Measurements from ENCODE around the gene STARD7. TPM values are rescaled to one million over a fixed set of nuclear protein-coding genes. Genes with fewer than 3 reads are reported as not detected.
"Not testable (repeated sequence)": the region's sequence is repeated elsewhere in the genome, so short reads cannot be mapped to it uniquely, and the experiment has no call there.

Gene STARD7, protein sequence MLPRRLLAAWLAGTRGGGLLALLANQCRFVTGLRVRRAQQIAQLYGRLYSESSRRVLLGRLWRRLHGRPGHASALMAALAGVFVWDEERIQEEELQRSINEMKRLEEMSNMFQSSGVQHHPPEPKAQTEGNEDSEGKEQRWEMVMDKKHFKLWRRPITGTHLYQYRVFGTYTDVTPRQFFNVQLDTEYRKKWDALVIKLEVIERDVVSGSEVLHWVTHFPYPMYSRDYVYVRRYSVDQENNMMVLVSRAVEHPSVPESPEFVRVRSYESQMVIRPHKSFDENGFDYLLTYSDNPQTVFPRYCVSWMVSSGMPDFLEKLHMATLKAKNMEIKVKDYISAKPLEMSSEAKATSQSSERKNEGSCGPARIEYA
- 10 to 100 TPM; 68.5 to 91.3 TPM for total RNA-seq

DNA sequence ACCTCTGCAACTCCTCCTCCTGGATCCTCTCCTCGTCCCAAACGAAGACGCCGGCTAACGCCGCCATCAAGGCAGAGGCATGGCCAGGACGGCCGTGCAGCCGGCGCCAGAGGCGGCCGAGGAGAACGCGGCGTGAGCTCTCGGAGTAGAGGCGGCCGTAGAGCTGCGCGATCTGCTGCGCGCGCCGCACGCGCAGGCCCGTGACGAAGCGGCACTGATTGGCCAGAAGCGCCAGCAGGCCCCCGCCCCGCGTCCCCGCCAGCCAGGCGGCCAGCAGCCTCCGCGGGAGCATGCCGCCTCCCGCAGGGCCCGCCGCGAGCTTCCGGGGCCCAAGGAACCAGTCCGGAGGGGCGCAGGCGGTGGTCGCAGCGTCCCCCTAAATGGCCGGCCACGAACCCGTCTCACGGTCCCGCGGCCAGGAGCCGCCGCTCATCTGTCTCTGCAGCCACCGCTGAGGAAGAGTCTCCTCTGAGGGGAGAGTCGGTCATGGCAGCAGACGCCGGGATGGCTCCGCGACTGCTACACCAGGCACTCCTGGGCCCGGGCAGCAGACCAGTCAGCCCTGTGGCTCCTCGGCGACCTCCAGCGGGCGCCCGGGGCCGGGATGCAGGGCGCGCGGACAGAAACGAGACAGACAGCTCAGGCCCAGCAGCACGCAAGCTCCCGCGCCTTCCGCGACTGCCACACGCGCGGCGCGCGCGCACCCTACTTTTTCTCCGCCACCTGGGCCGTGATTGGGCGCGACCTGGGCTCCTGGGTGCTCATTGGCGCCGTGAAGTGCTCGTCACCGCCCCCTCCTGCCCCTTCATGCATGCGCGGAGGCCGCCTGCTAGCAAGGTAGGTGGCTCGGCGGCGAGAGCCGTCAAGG lies at the start of gene STARD7:
Gene STARD7, minus strand, starts transcription at position 685 of the 868 bp plus-strand sequence. Its CDS starts 393 bp downstream, at position 292.
- no peaks in the 10 kb centered on the region for H3K27me3 ChIP-seq
- peak; percentile 96 for ATAC-seq
- peaks cover 51% of the 10 kb centered on the region for H3K4me1 ChIP-seq
- intact Hi-C loops (cut with DNase I), result no loop called here
- H3K9me3 ChIP-seq, result no peaks in the 10 kb centered on the region
- peak; percentile 93 to 98 (median 98) for TF ChIP-seq POLR2A (IDR thresholded peaks at IDR 0.05)
- TF ChIP-seq, protein P1, sequence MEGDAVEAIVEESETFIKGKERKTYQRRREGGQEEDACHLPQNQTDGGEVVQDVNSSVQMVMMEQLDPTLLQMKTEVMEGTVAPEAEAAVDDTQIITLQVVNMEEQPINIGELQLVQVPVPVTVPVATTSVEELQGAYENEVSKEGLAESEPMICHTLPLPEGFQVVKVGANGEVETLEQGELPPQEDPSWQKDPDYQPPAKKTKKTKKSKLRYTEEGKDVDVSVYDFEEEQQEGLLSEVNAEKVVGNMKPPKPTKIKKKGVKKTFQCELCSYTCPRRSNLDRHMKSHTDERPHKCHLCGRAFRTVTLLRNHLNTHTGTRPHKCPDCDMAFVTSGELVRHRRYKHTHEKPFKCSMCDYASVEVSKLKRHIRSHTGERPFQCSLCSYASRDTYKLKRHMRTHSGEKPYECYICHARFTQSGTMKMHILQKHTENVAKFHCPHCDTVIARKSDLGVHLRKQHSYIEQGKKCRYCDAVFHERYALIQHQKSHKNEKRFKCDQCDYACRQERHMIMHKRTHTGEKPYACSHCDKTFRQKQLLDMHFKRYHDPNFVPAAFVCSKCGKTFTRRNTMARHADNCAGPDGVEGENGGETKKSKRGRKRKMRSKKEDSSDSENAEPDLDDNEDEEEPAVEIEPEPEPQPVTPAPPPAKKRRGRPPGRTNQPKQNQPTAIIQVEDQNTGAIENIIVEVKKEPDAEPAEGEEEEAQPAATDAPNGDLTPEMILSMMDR (IDR thresholded peaks at IDR 0.05), result peak in 4 of 7 experiments; percentile 12 to 29 (median 24)
- peak within 1 kb of the TSS; percentile 95 to 97 (median 96) for H3K27ac ChIP-seq
- DNase-seq, result peak; percentile 99 to 100 (median 99)
- H3K4me3 ChIP-seq, result peak within 1 kb of the TSS; percentile 81 to 88
- WGBS, 2 donors, result 0% methylated on average over 1 to 90 of the region's 100 CpGs
- no peaks in the 10 kb centered on the region for H3K36me3 ChIP-seq (replicated peaks in 1 of 2; ENCODE audit: insufficient read depth in 1 of 2, low read depth in 2 of 2)

DNA sequence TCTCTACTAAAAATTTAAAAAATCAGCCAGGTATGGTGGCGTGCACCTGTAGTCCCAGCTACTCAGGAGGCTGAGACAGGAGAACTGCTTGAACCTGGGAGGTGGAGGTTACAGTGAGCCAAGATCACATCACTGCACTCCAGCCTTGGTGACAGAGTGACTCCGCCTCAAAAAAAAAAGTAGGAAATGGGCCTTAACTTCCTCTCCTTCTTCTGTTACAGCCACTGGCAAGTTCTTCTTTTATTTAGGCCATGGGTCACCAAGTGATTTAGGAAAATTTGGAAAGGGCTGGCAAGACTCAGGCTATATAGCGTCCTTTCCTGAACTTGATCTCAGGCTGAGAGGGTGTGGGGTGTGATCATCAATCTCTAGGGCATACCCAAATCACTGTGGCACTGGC lies 49.1 kb upstream of the STARD7 start:
- H3K9me3 ChIP-seq; H3K27me3 ChIP-seq; H3K4me3 ChIP-seq; DNase-seq; ATAC-seq; intact Hi-C loops (cut with DNase I): not testable (repeated sequence)
- Histone ChIP-seq H3K4me1 (peaks cover 50% of the 10 kb centered on the region), H3K27ac (peak overlapping the region in 3 of 4 donors; percentile 85 to 93 (median 89)), H3K36me3 (replicated peaks in 1 of 2; ENCODE audit: insufficient read depth in 1 of 2, low read depth in 2 of 2) (peaks cover 6 to 24% of the 10 kb centered on the region in 2 donors)
- 85 to 88% methylated on average over 3 of the region's 3 CpGs for WGBS, 2 donors

DNA sequence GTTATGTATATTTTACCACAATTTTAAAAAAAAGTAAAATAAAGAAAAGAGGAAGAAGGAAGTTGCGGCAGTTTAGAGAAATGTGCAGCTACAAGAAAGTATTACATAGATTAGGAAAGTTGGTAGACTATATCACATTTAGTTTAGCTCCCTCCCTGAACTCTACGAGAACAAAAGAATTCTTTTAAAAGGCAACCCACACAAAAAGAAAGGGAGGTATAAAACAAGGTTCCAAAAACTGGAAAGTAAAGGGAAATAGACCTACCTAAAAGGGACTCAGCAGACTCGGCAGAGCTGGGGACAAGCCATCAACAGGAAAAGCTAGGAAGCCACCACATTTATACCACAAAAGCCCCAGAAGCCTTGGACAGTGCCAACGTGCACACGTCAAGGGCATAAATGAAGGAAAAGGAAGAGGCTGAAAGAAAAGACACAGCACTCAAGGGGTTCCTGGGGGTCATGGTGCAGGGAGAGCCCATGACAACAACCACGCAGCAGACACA lies 48.0 kb upstream of the STARD7 start:
- Histone ChIP-seq H3K27me3 (no peaks in the 10 kb centered on the region), H3K4me1 (peaks cover 39% of the 10 kb centered on the region), H3K27ac (peak overlapping the region in 2 of 4 donors; percentile 23 to 89), H3K9me3 (no peaks in the 10 kb centered on the region), H3K4me3 (no peak overlapping the region), H3K36me3 (replicated peaks in 1 of 2; ENCODE audit: insufficient read depth in 1 of 2, low read depth in 2 of 2) (peaks cover 10 to 28% of the 10 kb centered on the region in 2 donors)
- no peak for TF ChIP-seq POLR2A (IDR thresholded peaks at IDR 0.05)
- TF ChIP-seq, protein P1 (IDR thresholded peaks at IDR 0.05), result no peak
- DNase-seq (no peak), ATAC-seq (no peak)
- intact Hi-C loops (cut with DNase I), result no loop called here
- 70 to 82% methylated on average over 6 of the region's 6 CpGs for WGBS, 2 donors

DNA sequence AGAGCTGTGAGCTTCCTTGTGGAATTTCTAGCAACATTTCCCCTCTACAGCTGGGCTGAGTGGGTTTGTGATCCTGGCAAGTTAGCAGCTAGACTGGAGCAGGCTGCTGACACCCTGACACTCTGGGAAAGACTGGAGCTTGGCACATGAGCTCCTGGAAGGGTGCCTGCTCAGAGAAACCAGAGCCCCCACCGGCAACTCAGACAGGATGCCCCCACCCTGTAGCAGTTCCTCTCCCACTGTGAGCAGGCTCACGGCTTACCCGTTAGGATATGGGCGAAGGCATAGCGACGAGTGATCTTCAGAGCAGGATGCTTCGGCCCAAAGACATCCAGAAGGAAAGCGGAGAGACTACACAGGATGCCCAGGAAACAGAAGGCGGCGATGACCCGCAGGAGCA lies 45.9 kb upstream of the STARD7 start:
- intact Hi-C loops (cut with DNase I), result loop anchor here (5.0 kb wide), 1 partner anchor 42 kb away; no protein-coding TSS in a partner anchor
- Histone ChIP-seq H3K27me3 (no peaks in the 10 kb centered on the region), H3K36me3 (replicated peaks in 1 of 2; ENCODE audit: insufficient read depth in 1 of 2, low read depth in 2 of 2) (peaks cover 10 to 28% of the 10 kb centered on the region in 2 donors), H3K27ac (no peak overlapping the region), H3K4me3 (no peak overlapping the region), H3K9me3 (no peaks in the 10 kb centered on the region), H3K4me1 (peaks cover 19% of the 10 kb centered on the region)
- DNase-seq, result peak in 1 of 4 donors; percentile 27
- WGBS, 2 donors, result 76 to 96% methylated on average over 11 of the region's 11 CpGs
- no peak for ATAC-seq
- TF ChIP-seq POLR2A (IDR thresholded peaks at IDR 0.05), result no peak
- TF ChIP-seq, protein P1 (IDR thresholded peaks at IDR 0.05), result no peak

DNA sequence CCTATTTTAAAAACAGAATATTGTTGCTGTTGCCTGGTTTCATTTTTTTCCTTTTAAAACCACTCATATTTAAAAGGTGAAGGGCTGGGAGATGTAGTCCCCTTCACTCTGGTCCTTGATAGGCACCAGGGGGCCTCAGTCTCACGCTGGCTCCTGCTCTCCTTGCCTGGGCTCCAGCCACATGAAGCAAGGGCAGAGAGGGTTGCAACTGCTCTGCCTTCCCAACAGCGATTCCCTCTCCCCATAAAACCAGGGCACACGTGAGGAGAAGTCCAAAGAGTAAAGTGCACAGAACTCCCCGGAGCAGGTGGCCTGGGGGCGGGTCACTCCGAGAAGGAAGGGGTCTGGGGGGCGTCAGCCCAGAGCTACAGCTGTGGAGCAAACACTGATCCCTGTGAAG lies 44.4 kb upstream of the STARD7 start:
- no peak overlapping the region for H3K27ac ChIP-seq
- H3K27me3 ChIP-seq, result no peaks in the 10 kb centered on the region
- 70 to 80% methylated on average over 6 to 7 of the region's 7 CpGs for WGBS, 2 donors
- DNase-seq (no peak), ATAC-seq (no peak)
- no peaks in the 10 kb centered on the region for H3K9me3 ChIP-seq
- intact Hi-C loops (cut with DNase I), result loop anchor here (5.0 kb wide), 1 partner anchor 41 kb away; no protein-coding TSS in a partner anchor
- no peak for TF ChIP-seq POLR2A (IDR thresholded peaks at IDR 0.05)
- TF ChIP-seq, protein P1 (IDR thresholded peaks at IDR 0.05), result no peak
- no peak overlapping the region for H3K4me3 ChIP-seq
- H3K36me3 ChIP-seq (replicated peaks in 1 of 2; ENCODE audit: insufficient read depth in 1 of 2, low read depth in 2 of 2), result peaks cover 10 to 28% of the 10 kb centered on the region in 2 donors
- peaks cover 5% of the 10 kb centered on the region for H3K4me1 ChIP-seq

Data from body of pancreas (tissue), 4 donors.